HG03521 (cell line): ENCODE measurements around the gene SIPA1L3.

Source experiments
- ATAC-seq: cut with Tn5 transposase; IDR thresholded peaks from one replicate; pipeline ENCODE4 v1.9.1; 2021; ENCODE audit warnings: mild to moderate bottlenecking, moderate library complexity; ENCODE audit not compliant: unreplicated experiment

Gene SIPA1L3

GRCh38 chr19:37946132-37946531, 39.1 kb downstream of the SIPA1L3 start:
- ATAC-seq, result no peak

- no peak for ATAC-seq
Observed at GRCh38 chr19:37947778-37948177, 40.8 kb downstream of the SIPA1L3 start.

GRCh38 chr19:37948362-37948761, 41.4 kb downstream of the SIPA1L3 start:
- ATAC-seq, result no peak

- ATAC-seq, result no peak
Observed at GRCh38 chr19:37950471-37951175, 43.6 kb downstream of the SIPA1L3 start.

- no peak for ATAC-seq
Observed at GRCh38 chr19:37951816-37952210, 44.8 kb downstream of the SIPA1L3 start.

GRCh38 chr19:37953171-37953917, 46.3 kb downstream of the SIPA1L3 start:
- ATAC-seq, result no peak

- no peak for ATAC-seq
Observed at GRCh38 chr19:37953918-37954303, 46.9 kb downstream of the SIPA1L3 start.

GRCh38 chr19:37954421-37954874, 47.4 kb downstream of the SIPA1L3 start:
- ATAC-seq, result no peak

- no peak for ATAC-seq
Observed at GRCh38 chr19:37955986-37956385, 49.0 kb downstream of the SIPA1L3 start.

- ATAC-seq, result no peak
Observed at GRCh38 chr19:37957176-37957575, 50.2 kb downstream of the SIPA1L3 start.

GRCh38 chr19:37959665-37960114, 52.7 kb downstream of the SIPA1L3 start:
- no peak for ATAC-seq

GRCh38 chr19:37961198-37961597, 54.2 kb downstream of the SIPA1L3 start:
- ATAC-seq, result no peak

GRCh38 chr19:37963190-37963936, 56.4 kb downstream of the SIPA1L3 start:
- no peak for ATAC-seq

- no peak for ATAC-seq
Observed at GRCh38 chr19:37964109-37964508, 57.1 kb downstream of the SIPA1L3 start.

- ATAC-seq, result no peak
Observed at GRCh38 chr19:37966211-37966661, 59.2 kb downstream of the SIPA1L3 start.

GRCh38 chr19:37966662-37967231, 59.7 kb downstream of the SIPA1L3 start:
- no peak for ATAC-seq

- no peak for ATAC-seq
Observed at GRCh38 chr19:37969695-37970094, 62.7 kb downstream of the SIPA1L3 start.

- no peak for ATAC-seq
Observed at GRCh38 chr19:37970699-37971098, 63.7 kb downstream of the SIPA1L3 start.

- no peak for ATAC-seq
Observed at GRCh38 chr19:37972803-37973202, 65.8 kb downstream of the SIPA1L3 start.

- no peak for ATAC-seq
Observed at GRCh38 chr19:37973666-37974065, 66.7 kb downstream of the SIPA1L3 start.

- ATAC-seq, result no peak
Observed at GRCh38 chr19:37975071-37975470, 68.1 kb downstream of the SIPA1L3 start.
